GM12865 (cell line): ENCODE results near the gene ZFTA.

Experiments used
- DNase-seq: peaks from one replicate; pipeline ENCODE4 v3.0.0; 2010; ENCODE audit warnings: low read depth
- H3K4me3 ChIP-seq: 2 replicates; pipeline ENCODE4 v1.5.1; 2011; ENCODE audit warnings: mild to moderate bottlenecking, low read depth, low read length, control low read depth
- CTCF ChIP-seq: IDR thresholded peaks from 2 replicates; pipeline ENCODE4 v1.5.1; 2011; ENCODE audit warnings: low read length, control low read depth, low read depth, inconsistent platforms; ENCODE audit not compliant: insufficient read depth; ENCODE audit errors: missing control alignments

Gene ZFTA

GRCh38 chr11:63766531-63767235 lies 1.9 kb downstream of the ZFTA start:
- TF ChIP-seq CTCF = no peak
- H3K4me3 ChIP-seq = no peak overlapping the region
- no peak for DNase-seq

- no peak overlapping the region for H3K4me3 ChIP-seq
- no peak for TF ChIP-seq CTCF
- DNase-seq = no peak
These were observed 2.8 kb downstream of the ZFTA start for GRCh38 chr11:63765688-63766241.

- no peak for TF ChIP-seq CTCF
- no peak for DNase-seq
These were observed 3.6 kb downstream of the ZFTA start for GRCh38 chr11:63764679-63765647.

DNA sequence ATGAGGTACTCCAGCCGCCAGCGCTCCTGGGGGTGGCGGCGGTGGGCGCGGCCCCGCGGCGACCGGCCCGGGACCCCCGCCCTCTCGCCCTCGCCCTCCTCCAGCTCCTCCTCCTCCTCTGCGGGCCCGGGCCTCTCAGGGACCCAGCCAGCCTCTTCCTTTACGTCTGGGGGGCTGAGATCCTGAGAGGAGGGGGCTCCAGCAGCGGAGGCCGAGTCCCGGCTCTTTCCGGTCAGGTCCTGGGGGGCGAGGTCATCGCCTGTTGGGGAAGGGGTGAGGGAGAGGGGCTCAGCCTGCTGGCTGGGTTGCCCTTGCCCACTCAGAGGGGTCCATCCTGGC lies 4.3 kb downstream of the ZFTA start:
- no peak for TF ChIP-seq CTCF
- no peak for DNase-seq
- H3K4me3 ChIP-seq = no peak overlapping the region

More at GRCh38 chr11:63764679-63765647, 3.6 kb downstream of the ZFTA start:
- H3K4me3 ChIP-seq = no peak overlapping the region

DNA sequence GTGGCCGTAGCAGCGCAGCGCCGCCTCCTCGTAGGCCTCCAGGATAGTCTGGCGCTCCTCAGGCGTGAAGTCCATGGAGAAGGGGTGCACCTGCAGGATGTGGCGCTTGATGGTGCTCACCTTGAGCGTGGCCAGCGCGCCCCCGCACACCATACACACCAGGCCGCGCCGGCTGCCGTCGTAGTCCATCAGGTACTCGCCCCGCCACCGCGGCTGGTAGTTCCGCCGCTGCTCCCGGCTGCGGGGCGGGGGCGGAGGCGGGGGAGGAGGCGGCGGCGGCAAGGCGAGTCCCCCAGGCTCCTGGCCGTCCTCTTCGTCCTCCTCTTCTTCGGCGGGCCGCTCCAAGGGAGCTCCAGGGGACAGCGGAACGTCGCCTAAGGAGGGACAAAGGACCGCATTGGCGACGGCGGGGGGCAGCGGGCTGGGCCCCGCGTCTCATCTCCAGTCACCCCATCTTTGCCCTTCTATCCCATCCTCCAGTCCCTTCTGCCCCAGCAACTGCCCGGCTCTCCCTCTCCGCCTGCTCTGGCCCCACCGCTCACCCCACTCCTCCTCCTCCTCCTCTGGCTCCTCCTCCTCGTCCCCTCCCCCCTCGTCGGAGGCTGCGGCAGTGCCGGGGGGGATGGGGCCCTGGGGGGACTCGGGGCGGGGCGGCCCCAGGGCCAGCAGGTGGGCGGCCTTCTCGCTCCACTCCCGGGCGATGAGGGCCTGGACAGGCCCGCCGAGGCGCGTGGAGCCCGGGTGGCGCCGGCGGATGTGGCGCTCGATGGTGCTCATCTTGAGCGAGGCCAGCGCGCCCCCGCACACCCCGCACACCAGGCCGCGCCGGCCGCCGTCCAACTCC lies 4.9 kb downstream of the ZFTA start:
- no peak for DNase-seq
- TF ChIP-seq CTCF = no peak
- H3K4me3 ChIP-seq = no peak overlapping the region
